Activated CD4-positive, CD25-positive, alpha-beta regulatory T cell treated with anti-CD3 and anti-CD28 coated beads, Interleukin-2, amount 50 U/mL, for 72 hours (primary cell): ENCODE data around the gene GASK1B.

Source experiments
- DNase-seq: peaks from one replicate; pipeline ENCODE4 v3.0.0; 2021

GASK1B gene

DNA sequence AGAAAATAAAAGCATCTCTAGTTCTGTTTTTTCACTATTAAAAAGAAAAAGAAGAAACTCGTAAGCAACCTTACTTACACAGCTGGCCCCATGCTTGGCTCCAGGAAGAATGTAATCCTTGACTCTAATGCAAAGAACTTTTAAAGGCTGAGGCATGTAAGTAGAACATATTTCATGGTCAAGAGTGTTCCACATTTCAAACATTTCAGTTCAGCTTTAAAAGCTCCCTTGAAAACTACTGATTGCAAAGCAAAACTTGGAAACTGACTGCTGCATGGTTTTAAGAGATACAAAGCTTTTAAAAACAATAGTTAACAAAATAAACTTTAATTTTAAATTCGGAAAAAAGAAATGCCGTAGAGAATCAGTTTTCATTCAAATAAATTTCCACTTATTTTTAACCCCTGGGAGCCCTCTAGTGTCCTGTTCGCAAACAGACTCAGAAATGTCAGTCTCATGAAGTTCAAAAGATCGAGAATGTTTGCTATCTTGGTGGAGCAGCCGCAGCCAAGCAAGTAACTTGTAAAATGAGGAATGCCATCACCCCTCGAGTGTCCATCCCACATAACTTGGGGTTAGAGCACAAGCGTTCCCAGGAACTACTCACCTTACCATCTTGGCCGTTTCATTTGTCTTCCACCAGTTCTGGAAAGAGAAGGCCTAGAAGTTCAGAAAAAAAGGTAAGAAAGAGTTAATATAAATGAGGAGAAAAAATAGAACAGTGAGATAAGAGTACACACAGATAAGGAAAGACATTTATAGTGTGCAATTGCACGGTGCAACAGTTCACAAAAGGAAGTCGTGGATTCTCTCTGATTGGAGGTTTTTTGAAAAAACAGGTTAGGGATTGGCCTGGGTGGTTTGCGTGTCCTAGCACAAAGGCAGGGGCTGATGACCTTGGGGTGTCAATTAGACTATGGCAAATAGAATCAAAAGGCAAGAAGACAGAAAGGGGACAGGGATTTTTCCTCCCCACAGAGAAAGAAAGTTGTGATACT lies at the start of gene GASK1B:
Gene GASK1B (minus strand): TSS at position 765 of the 998 bp plus-strand sequence. CDS start 1,650 bp downstream, outside the sequence.
- DNase-seq, result no peak

- DNase-seq, result no peak
These were observed 46.8 kb upstream of the GASK1B start for GRCh38 chr4:158219623-158220022.

DNA sequence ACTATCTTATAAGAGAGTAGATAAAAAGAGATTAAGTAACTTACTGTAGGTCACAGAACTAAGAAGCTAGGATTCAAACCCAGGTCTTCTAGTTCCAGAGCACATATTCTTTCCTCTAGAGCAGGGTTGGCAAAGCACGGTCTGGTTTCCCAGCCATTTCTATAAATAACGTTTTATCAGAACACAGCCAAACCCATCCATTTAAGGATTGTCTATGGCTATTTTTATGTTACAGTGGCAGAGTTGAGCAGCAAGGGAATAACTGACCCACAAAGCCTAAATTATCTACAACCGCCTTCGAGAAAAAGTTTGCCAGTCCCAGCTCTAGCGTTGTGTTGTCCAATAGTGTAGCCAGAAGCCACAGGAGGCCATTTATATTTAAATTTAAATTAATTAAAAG lies 44.9 kb upstream of the GASK1B start:
- no peak for DNase-seq

DNA sequence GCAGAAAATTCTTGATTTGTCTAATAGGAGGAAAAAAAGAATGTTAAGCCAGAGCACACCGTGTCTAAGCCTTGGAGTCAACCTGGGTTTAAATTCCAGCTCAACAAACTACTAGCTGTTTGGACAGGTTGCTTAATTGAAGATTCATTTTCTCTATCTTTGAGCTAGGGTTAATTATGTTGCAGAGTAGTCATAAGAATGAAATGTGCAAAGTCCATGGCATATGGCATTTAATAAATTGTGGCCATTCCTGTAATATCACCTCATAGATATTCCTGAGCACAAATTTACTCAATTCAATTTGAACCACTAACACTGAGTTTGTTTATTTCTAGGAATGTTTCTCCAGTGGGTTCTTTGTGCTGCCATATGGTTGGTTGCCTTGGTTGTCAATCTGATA lies 42.0 kb upstream of the GASK1B start:
- DNase-seq, result no peak

DNA sequence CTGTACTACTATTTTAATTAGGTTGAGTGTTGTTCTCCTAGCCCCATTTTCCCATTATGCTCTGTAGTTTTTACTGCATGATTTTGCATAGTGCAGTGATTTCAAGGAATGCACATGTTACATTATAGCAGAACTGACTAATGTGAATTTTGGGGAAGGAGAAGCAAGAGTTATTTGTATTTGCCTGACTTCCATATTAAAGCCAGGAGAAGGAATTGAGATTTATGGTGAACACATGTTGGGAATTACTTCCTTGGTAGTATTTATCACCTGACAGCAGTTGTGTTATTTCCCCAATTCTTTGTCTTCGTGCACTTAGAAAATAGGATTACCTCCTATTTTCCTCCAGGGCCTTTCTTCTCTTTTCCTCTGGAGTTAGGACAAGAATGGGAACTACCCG lies 40.6 kb upstream of the GASK1B start:
- DNase-seq, result no peak

- no peak for DNase-seq
These were observed 38.4 kb upstream of the GASK1B start for GRCh38 chr4:158211222-158211621.

DNA sequence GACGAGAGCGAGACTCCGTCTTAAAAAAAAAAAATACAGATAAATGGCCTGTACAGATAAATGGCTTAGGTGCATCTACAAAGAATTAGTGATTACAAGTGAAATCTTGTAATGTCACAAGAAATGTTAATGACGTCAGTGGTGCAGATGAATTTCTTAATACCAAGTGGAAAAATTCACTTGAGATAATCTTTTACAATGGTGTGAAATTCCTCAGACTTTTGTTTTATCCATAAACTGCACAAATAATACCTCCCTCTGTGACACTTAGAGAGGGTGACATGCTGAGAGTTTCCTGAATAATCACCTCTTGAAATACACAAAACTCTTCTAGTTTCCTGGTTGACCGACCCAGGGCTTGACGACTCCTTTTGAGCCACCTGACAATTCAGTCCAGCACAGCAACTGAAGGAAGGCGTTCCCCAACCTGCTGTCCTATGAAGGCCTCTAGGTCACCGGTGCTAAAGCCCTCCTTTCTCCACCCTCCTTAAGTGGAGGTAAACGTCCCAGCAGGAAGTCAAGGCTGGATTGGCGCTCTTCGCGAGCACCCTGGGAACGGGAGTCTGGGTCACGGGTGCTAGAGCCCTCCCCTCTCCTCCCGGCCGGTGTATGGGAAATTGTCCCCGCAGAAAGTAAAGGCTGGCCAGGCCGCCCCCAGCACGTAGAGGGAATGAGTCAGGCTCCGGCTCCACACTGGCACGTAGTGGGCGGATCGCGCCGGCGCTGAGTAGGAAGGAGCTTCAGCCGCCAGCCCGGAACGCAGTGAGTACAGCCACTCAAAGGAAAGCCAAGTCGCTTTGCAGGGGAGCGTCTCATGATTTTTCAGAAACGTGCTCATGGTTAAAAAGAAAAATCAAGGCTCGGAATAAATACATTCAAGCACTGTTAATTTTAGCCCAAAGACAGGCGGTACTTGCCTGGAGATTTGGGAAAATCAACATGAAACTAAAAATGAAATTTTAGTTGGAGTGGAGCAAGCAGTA lies 37.3 kb upstream of the GASK1B start, which contains the start of gene TMEM144:
Gene TMEM144 (plus strand): TSS at position 662 of the 983 bp plus-strand sequence. CDS start 2,182 bp downstream, outside the sequence.
- no peak for DNase-seq

- DNase-seq, result no peak
These were observed 36.3 kb upstream of the GASK1B start for GRCh38 chr4:158208963-158209640.

DNA sequence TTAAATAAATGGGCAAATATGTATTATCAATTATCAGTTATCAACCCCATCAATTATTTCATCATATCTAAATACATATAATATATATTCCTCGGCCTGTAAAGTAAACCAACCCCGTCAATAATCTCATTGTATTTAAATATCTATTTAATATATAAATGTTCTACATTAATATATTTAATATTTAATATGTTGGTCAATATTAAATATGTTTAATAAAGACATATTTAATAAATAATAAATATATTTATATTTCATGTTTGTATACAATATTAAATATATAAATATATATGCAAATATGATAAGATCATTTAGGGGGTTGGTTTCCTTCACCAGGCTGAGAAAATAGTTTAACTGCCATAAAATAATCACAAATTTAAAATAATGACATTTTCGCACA lies 31.1 kb upstream of the GASK1B start:
- DNase-seq, result no peak

GRCh38 chr4:158203436-158203835 lies 30.6 kb upstream of the GASK1B start:
- no peak for DNase-seq

GRCh38 chr4:158202481-158202880 lies 29.7 kb upstream of the GASK1B start:
- no peak for DNase-seq

GRCh38 chr4:158201876-158202275 lies 29.1 kb upstream of the GASK1B start:
- DNase-seq, result no peak

DNA sequence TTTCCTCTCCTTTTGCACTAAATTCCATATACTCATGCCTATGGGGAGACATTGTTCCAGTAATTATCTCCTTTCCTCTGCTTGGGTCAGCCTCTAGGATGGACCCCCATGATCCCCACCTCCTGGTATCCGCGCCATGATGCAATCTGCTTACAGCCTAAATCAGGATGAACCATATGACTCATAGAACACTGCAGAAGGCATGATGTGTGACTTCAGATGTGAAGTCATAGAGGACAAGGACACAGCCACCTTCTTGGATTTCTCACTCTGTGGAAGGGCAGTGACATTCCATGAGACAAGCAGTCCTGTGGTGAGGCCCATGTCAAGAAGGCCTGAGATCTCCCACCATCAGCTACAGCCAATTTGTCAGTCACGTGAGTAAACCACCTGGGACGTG lies 28.5 kb upstream of the GASK1B start:
- no peak for DNase-seq

DNA sequence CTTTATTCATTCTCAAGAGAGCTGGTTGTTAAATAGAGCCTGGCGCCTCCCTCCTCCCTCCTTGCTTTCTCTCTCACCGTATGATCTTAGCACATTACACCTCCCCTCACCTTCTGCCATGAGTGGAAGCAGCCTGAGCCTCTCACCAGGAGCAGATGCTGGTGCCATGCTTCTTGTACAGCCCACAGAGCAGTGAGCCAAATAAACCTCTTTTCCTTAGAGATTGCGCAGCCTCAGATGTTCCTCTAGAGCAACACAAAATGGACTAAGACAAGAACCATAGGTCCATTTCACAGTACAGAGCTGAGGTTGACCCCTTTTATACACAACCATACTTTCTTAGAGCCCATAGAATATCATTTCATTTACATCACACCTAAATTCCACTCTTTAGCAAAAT lies 27.4 kb upstream of the GASK1B start:
- DNase-seq, result no peak

GRCh38 chr4:158197194-158197776 lies 24.5 kb upstream of the GASK1B start:
- DNase-seq, result no peak

GRCh38 chr4:158195297-158195696 lies 22.5 kb upstream of the GASK1B start:
- DNase-seq, result no peak

- DNase-seq, result no peak
These were observed 20.4 kb upstream of the GASK1B start for GRCh38 chr4:158193171-158193749.

GRCh38 chr4:158192439-158193158 lies 19.8 kb upstream of the GASK1B start:
- DNase-seq, result no peak

DNA sequence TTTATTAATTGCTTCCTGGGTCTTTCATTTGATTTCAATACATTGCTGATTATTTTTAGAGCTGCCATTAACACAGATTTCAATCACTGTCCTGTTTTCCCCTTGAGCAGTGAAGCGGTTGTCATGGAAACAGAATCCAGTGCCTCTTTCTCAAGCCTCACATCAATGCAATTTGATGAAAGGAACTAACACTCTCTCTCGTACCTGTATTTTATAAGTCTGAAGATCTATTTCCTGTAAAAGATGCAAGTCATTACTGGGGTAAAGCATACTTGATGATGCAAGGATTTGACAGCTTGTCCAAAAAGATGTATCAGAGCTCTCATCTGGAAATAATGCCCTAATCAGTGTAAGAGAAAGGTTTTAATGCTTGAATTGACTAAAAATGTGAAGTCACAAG lies 17.9 kb upstream of the GASK1B start:
- DNase-seq, result no peak

GRCh38 chr4:158189422-158189821 lies 16.6 kb upstream of the GASK1B start:
- no peak for DNase-seq

DNA sequence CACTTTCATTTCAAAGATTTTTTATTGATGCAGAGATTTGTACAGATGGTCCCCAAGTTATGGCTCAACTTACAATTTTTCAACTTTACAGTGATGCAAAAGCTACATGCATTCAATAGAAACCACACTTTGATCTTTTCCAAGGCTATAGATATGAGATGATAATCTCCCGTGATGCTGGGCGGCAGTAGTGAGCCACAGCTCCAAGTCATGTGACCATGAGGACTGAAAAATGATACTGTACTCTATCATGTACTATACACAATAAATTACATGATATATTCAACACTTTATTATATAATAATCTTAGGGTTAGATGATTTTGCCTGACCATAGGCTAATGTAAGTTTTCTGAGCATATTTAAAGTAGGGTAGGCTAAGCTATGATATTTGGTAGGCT lies 14.0 kb upstream of the GASK1B start:
- DNase-seq, result no peak
